ENCODE measurements around the gene RHBDD3.

GRCh38 chr22:29245626-29246385 is 22.0 kb downstream of the RHBDD3 start:
- no peak for TF ChIP-seq POLR2A (IDR thresholded peaks at IDR 0.05; ENCODE audit: low read depth, low read length)
- TF ChIP-seq POLR2AphosphoS5 (IDR thresholded peaks at IDR 0.05; ENCODE audit: low read depth, low read length): no peak
